Stimulated activated CD4-positive, alpha-beta T cell treated with anti-CD3 and anti-CD28 coated beads, Interleukin-15, amount 100 ng/mL, for 24 hours (primary cell): Measurements from ENCODE around the gene SENP5.
"Not testable (repeated sequence)": the region's sequence is repeated elsewhere in the genome, so short reads cannot be mapped to it uniquely, and the experiment has no call there.

Source experiments
- DNase-seq: peaks from one replicate; pipeline ENCODE4 v3.0.0-alpha.2; 2020

SENP5 gene, protein sequence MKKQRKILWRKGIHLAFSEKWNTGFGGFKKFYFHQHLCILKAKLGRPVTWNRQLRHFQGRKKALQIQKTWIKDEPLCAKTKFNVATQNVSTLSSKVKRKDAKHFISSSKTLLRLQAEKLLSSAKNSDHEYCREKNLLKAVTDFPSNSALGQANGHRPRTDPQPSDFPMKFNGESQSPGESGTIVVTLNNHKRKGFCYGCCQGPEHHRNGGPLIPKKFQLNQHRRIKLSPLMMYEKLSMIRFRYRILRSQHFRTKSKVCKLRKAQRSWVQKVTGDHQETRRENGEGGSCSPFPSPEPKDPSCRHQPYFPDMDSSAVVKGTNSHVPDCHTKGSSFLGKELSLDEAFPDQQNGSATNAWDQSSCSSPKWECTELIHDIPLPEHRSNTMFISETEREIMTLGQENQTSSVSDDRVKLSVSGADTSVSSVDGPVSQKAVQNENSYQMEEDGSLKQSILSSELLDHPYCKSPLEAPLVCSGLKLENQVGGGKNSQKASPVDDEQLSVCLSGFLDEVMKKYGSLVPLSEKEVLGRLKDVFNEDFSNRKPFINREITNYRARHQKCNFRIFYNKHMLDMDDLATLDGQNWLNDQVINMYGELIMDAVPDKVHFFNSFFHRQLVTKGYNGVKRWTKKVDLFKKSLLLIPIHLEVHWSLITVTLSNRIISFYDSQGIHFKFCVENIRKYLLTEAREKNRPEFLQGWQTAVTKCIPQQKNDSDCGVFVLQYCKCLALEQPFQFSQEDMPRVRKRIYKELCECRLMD

DNA sequence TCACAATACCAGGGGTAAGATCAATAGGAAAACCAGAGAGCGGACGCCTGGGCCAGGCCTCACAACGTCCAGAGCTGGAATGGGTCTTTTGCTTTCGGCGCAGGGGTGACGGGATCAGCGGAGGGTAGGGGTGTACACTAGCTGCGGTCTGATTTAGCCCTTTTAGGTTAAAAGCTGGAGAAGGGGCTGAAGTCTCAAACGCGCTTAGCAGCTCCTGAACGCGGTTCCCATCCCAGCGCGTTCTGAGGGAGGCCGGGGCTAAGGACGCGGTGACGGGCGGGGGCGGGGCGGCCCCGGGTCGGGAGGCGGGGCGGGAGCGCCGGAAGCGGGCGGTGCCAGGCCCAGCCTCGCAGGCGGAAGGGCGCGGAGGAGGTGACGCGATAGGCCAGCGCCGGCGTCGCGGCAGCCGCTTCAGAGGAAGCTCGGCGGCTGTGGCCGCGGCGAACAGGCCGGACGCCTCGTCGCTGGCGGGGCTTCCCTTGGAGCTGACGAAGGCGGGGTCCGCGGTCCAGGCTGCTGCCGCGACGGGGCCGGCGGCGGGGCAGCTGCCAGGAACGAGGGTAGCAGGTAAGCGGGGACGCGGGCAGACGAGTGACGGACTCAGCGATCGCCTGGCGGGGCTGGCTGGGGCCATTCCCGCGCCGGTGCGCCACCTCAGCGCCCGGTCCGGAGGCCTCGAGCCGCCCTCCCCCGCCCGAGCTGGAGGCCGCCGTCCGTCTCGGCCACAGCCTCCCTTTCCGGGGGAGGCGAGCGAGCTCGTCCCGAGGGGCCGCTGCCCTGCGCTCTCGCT, at the start of gene SENP5:
Gene SENP5 (plus strand): TSS at position 414 of the 790 bp plus-strand sequence. CDS start 17,262 bp downstream, outside the sequence.
- peak; percentile 93 for DNase-seq

DNA sequence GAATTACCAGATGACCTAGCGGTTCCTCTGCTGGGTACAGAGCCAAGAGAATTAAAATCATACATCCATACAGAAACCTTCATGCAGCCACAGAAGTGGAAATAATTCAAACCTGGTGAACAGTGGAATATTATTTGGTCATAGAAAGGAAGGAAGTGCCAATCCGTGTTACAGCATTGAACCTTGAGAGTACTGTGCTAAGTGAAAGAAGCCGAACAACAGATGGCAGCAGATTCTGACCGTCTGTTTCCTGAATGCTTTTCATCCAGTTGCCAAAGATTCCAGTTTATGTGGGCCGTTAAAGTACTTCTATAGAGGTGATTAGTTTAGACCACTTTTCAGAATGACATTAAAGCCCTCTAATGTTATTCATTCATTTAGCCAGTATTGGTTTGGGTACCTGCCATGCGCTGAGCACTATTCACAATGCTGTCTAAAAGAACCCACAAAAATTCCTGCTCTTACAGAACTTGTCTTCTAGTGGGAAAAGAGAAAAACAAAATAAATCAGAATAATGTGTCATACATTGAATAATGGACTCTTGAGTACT, 45.8 kb upstream of the SENP5 start:
- DNase-seq = no peak

DNA sequence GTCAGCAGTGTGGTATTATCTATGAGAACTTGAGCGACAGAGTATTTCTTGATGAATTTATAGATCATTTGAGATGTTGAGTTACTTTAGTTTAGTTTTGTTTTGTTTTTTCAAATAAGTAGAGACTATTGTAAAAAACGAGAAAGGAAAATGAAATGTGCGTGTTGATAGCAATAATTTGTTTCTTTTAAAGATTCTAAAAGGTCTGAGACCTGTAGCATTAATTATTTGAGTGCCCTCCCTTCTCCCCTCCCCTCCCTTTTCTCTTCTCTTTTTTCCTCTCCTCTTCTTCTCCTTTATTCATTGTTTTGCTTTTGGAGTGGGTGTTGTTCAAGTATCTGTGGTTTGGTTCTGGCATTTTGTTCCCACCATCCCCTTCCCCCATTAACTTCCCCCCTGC, 38.1 kb upstream of the SENP5 start:
- DNase-seq = not testable (repeated sequence)

DNA sequence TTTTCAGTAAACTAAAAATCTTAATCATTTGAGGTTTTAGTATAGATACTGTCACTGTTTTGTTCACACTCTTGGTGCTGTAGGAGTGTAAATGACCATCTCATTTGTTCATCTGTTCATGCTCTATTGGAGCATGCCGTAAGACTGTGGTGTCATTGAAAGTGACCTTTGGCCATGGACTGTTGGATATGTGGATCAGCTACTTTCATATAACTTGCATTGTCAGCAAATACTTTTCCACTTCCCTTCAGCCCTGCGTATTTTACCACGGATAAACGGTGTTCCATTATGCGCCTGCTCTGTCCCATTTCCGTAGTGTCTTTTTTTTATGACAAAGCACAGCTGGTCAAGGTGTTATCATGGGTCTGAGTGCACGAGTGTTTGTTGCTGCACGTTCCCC, 32.6 kb upstream of the SENP5 start:
- DNase-seq = no peak

DNA sequence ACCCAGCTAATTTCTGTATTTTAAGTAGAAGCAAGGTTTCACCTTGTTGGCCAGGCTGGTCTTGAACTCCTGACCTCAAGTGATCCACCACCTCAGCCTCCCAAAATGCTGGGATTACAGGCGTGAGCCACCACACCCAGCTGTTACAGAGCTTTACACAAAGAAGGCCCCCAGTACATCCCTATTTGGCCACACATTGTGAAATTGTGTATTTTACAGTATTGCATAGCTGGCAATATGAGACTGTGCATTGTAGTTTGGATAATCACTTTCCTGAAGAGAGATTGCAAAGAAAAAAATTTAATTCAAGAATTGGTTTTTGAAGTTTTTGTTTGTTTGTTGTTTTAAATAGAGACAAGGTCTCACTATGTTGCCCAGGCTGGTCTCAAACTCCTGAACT, 31.1 kb upstream of the SENP5 start:
- not testable (repeated sequence) for DNase-seq

DNA sequence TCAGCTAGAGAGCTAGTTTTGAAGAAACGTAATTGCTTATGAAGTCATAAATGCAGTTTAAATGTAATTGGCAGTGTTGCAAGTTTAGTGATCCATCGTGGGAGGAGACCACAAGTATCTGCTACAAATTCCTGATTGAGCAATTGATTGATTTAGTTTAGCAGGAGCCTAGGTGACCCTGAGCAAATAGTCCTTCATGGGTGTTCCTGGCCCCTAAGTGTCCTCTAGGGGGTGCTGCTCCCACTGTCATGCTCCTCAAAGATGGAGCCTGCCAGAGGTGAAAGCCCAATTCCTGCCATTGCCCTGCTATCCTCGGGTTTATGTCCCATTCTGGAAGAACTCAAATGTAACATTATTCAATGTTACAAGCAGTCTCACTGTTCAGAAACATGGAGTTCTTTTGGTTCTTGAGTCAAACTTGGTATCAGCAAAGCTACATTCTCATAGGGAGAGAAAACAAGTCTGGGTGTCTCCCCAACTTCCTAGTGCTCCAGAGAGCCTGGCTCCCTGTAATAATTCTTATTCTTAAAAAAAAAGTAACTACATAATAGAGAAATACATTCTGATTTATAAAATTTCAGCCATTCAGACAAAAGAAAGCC, 29.8 kb upstream of the SENP5 start:
- peak; percentile 83 for DNase-seq

DNA sequence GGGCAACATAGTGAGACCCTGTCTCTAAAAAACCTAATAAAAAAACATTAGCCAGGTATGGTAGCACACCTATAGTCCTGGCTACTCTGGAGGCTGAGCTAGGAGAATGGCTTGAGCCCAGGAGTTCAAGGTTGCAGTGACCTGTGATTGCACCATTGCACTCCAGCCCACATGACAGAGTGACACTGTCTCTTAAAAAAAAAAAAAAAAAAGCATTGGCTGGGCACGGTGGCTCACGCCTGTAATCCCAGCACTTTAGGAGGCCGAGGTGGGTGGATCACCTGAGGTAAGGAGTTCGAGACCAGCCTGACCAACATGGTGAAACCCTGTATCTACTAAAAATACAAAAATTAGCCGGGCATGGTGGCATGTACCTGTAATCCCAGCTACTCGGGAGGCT, 28.4 kb upstream of the SENP5 start:
- not testable (repeated sequence) for DNase-seq

DNA sequence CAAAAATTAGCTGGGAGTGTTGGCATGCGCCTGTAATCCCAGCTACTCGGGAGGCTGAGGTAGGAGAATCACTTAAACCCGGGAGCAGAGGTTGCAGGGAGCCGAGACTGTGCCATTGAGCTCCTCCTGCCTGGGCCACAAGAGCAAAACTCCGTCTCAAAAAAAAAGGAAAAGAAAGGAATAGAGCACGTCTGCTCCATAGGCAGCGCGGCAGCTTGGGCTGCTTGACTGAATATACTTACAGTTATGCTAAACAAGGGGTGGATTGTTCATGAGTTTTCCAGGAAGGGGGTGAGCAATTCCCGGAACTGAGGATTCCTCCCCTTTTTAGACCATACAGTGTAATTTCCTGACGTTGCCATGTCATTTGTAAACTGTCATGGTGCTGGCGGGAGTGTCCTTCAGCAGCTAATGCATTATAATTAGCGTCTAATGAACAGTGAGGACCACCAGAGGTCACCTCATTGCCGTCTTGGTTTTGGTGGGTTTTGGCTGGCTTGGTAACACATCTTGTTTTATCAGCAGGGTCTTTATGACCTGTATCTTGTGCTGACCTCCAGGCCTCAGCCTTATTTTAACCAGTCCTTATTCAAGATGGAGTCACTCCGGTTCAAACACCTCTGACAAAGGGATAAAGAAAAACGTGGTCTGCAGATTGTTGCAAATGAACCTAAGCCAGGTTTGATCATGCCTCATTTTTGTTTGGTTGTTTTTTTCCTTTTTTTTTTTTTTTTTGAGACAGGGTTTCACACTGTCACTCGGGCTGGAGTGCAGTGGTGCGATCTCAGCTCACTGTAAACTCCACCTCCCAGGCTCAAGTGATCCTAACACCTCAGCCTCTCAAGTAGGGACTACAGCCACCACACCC, 24.9 kb upstream of the SENP5 start:
- no peak for DNase-seq

DNA sequence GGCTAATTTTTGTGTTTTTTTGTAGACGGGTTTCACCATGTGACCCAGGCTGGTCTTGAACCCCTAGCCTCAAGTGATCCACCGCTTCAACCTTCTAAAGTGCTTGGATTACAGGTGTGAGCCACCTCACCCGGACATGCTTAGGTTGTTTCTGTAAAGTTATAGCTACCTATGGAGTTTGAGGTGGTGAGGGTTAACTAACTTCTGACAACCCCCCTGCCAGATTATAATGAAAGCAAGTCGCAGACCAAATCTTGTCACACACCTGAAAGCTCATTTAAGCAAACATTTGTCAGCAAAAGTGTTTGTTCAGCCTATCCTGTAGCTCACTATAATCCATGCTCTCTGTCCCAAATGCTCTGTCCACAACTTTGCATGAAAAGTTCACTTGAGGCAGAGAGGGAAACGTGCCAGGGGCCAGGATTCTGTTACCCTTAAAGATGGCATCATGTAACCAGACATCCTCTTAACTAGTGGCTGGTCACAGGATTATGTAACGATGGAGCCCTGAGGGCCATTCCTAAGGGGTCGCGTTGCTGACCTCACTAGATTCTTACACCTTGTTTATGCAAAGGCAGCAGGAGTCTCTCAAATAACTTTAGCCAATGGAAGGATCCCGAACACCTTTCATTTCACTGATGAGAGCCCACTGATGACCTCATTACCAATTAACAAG, 24.1 kb upstream of the SENP5 start:
- no peak for DNase-seq

DNA sequence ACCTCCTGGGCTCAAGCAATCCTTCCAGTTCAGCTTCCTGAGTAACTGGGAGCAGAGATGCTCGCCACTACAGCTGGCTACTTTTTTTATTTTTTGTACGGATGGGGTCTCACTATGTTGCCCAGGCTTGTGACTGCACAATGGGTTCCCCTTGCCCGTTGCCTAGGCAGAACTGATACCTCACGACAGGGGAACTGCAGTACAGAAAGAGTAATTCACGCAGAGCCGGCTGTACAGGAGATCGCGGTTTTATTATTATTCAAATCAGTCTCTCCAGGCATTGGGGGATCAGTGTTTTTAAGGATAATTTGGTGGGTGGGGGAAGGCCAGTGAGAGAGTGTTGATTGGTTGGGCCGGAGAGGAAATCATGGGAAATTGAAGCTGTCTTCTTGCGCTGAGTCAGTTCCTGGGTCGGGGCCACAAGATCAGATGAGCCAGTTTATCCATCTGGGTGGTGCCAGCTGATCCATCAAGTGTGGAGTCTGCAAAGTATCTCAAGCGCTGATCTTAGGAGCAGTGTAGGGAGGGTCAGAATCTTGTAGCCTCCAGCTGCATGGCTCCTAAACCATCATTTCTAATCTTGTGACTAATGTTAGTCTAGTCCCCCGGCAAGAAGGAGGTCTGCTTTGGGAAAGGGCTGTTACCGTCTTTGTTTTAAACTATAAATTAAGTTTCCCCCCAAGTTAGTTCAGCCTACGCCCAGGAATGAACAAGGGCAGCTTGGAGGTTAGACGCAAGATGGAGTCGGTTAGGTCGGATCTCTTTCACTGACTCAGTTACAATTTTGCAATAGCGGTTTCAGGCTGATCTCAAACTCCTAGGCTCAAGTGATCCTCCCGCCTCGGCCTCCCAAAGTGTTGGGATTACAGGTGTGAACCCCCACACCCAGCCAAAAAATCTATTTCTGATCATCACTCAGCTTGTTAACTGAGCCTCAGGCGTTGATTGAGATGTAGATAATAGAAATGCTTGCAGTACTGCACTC, 23.2 kb upstream of the SENP5 start:
- not testable (repeated sequence) for DNase-seq

DNA sequence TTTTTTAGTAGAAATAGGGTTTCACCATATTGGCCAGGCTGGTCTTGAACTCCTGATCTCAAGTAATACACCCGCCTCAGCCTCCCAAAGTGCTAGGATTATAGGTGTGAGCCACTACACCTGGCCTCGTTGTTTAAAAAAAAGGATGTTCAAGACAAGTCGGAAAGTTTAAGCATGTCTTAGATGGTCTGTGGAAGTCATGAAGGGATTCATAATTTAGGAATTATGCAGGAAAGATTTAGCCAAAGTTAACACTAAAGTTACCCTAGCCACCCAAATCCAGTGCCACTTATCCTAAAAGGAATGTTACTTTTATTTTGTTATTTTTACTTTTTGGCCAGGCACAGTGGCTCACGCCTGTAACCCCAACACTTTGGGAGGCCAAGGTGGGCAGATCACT, 19.3 kb upstream of the SENP5 start:
- not testable (repeated sequence) for DNase-seq

DNA sequence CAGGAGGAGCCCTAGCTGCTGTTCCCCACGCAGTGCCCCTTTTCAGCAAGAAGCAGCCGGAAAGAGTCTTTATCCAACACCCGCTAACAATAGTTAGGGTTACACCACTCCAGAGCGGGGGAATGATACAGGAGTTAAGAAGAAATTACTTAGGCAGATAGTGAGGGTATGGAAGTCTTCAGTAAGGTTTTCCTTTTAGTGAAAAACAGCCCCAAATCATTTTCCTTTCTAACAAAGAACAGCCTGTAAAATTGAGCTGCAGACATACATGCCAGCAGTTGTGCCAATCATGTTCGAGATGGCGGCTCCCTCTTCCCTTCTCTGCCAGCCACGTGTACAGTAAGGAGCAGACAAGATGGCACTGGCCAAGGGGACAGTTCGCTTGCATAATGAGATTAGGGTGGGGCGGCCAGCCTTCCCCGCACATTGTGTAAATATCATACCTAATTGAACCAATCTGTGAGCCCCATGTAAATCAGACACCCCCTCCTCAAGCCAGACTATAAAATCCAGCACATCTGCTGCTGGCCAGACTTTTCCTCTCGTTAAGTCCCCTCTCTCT, 18.5 kb upstream of the SENP5 start:
- no peak for DNase-seq

DNA sequence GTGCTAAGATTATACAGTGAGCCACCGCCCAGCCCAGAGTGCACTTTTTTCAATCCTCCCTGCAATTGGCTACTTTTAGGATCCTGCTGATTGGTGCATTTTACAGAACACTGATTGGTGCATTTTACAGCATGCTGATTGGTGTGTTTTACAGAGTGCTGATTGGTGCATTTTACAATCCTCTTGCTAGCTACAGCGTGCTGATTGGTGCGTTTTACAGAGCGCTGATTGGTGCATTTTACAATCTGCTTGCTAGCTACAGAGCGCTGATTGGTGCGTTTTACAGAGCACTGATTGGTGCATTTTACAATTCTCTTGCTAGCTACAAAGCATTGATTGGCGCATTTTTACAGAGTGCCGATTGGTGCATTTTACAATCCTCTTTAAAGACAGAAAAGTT, 4.7 kb upstream of the SENP5 start:
- DNase-seq = not testable (repeated sequence)

DNA sequence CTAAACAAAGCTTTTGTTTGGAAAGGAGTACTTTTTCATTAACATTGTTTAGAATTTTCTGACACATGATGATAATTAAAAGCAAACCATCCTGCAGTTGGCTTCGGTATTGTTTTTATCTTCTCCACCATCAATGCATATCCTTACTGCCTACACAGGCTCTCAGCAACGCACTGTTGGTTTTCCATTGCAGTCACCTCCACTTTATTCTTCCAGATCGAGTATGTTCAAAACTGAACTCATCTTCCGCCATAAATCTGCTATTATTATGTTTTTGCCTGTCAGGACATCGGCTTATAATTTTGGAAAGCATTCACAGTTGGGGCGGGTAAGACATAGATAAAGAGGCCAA, 589 bp upstream of the SENP5 start:
- no peak for DNase-seq

DNA sequence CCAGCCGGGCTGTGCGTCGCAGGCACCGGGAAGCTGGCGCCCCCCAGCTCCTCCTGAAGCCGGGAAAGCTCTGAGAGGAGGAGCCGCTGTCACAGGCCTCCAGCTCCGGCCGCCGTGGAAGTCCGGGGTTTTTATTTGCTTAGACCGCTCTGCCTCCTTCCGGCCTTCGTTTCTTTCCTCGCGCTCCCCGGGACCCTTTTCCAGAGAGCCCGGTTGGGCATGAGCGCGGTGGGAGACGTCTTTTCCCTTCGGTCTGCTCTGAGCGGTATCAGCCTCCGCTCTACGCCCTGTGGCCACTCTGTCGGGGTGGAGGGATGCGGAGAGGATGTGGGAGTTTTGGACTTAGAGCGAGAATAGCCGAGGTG, 559 bp downstream of the SENP5 start:
- peak; percentile 33 for DNase-seq

DNA sequence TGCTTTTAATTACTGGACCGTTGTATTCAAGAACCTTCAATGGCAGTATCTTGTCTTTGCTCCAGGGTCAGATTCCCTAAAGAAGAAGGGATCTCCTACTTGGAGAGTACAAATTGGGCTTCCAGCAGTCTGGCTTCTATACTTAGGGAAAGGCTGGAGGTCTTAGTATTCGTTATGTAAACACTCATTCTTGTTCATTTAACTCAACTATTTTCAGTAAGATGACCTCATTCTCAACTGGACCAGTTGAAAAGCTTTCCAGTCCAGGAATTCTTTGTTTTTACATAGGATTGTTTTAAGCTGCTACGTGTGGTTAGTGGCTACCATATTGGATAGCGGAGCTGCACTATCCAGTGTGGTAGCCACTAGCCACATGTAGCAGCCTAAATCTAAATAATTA, 4.6 kb downstream of the SENP5 start:
- no peak for DNase-seq

DNA sequence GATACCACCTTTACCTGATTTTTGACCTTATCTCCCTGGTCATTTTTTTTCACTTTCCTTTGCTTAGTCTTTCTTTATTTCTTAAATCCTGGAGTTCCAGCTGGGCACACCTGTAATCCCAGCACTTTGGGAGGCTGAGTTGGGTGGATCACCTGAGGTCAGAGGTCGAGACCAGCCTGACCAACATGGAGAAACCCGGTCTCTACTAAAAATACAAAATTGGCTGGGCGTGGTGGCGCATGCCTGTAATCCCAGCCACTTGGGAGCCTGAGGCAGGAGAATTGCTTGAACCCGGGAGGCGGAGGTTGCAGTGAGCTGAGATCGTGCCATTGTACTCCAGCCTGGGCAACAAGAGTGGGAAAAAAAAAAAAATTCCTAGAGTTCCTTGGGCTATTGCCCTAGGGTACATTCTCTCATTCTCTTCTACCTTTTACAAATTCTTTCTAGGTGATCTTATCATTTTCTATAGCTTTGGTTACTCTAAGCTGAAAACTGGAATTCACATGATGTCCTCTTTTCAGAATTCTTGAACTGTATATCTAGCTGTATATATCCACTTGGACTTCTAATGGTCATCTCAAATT, 6.9 kb downstream of the SENP5 start:
- not testable (repeated sequence) for DNase-seq

DNA sequence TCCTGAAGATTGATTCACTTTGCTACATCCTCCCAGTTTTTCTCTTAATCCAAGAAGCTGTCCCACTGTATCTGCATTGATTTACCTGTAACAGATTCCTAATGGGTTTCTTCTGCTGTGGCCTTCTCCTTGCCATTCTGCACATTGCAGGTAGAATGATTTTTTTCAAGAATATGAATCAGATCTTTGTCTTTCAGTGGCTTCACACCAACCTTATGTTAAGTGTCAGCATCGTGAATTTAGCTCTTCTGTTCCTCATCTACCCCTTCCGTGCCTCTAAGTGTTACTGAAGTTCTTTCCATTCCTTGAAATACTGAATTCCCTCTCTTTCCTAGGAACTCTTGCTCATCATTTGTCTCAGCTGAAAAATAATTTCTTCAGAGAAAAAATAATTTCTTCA, 7.5 kb downstream of the SENP5 start:
- no peak for DNase-seq

DNA sequence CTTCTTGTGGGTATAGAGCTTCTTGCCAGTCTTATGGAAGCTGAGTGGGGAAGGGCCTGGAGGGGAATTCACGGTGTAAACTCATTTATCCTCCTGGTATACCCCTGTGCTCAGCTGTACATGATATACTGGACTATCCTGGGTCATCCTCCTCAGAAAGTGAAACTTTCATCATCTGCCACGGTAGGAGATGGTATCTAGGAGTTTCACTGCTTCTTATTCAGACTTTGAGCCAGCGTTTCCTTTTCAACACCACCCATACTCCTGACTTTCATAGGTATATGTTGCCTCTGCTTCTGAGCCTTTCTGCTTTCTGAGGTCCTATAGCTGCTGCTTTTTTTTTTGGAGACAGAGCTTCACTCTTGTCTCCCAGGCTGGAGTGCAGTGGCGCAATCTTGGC, 15.6 kb downstream of the SENP5 start:
- DNase-seq = no peak
